Vagina (tissue), 2 donors: ENCODE data around the gene EEF2K. TPM values are rescaled to one million over a fixed set of nuclear protein-coding genes. Genes with fewer than 3 reads are reported as not detected.
A peak's percentile ranks its signal among the peaks of the same experiment; 100 is the strongest.

Source experiments
- DNase-seq, 2 donors: peaks; one replicate each; pipeline ENCODE4 v3.0.0-alpha.2; 2017; ENCODE audit errors: extremely low spot score in 2 of 2
- H3K27ac ChIP-seq: fragments of 200-600 bp; sonication (generic); one replicate; pipeline ENCODE4 v1.5.1; 2019
- H3K27me3 ChIP-seq: fragments of 200-600 bp; sonication (generic); one replicate; pipeline ENCODE4 v1.5.1; 2019
- H3K36me3 ChIP-seq, 2 donors: fragments of 200-600 bp; sonication (generic); one replicate each; pipeline ENCODE4 v1.5.1; 2017 to 2019
- H3K4me1 ChIP-seq: fragments of 200-600 bp; sonication (generic); one replicate; pipeline ENCODE4 v1.5.1; 2019
- H3K4me3 ChIP-seq, 2 donors: fragments of 200-600 bp; sonication (generic); 1 replicate in 1 of 2; 2 replicates in 1 of 2; pipeline ENCODE4 v1.5.1; 2016 to 2019
- H3K9me3 ChIP-seq: fragments of 200-600 bp; sonication (generic); one replicate; pipeline ENCODE4 v1.5.1; 2019
- POLR2A ChIP-seq, 2 donors: fragments of 450-650 bp; IDR thresholded peaks; one replicate each; pipeline ENCODE4 v1.6.1; 2017; ENCODE audit warnings: antibody characterized with exemption in 2 of 2, mild to moderate bottlenecking in 2 of 2, moderate library complexity in 2 of 2
- POLR2AphosphoS5 ChIP-seq, 2 donors: sonication (generic); formaldehyde crosslinking; IDR thresholded peaks; one replicate each; pipeline ENCODE4 v1.9.0; 2017; ENCODE audit warnings: antibody characterized with exemption in 2 of 2, mild to moderate bottlenecking in 2 of 2, low read depth in 1 of 2; ENCODE audit not compliant: insufficient read depth in 1 of 2
- intact Hi-C: fragments of 100-400 bp; cut with DNase I; formaldehyde crosslinking; loops from one replicate; pipeline ENCODE4 v1.15.1; 2023
- total RNA-seq: library from RNA; depleted of rRNA; stranded (reverse); fragments of >200 nt; gene quantifications from one replicate; pipeline ENCODE4 v1.2.3, GENCODE V29; 2016
- TF ChIP-seq, protein P1 (sequence below), 3 experiments: fragments of 450-650 bp in 2 of 3; fragments of 200-600 bp in 1 of 3; sonication (generic) in 1 of 3; IDR thresholded peaks; one replicate each; pipeline ENCODE4 v1.5.1; 2017 to 2019; ENCODE audit warnings: antibody characterized with exemption in 3 of 3, mild to moderate bottlenecking in 2 of 3, moderate library complexity in 2 of 3

The EEF2K gene
- total RNA-seq, 1 donor from 2014 or later, result 50.3 TPM

DNA sequence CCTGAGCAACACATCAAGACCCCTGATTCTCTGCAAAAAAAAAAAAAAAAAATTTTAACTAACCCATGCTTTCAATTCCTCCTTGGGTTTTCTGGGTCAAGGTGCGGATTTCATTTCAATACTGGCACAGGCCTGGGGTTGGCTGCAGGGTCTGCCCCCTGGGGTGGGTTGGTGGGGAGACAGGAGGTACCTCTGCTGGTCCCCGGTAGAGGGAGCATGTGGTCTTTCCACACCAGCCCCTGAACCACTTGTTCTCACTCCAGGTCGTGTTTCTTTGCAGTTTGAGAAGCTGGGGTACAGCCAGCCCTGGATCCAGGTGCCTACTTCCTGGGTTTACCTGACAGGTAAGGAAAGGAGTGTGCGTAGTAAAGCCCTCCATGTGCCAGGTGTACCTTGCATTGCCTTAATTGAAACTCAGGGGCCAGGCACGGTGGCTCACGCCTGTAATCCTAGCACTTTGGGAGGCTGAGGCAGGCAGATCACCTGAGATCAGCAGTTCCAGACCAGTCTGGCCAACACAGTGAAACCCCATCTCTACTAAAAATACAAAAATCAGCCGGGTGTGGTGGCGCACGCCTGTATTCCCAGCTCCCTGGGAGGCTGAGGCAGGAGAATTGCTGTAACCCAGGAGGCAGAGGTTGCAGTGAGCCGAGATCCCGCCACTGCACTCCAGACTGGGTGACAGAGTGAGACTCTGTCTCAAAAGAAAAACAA is 22.0 kb upstream of the EEF2K start:
- TF ChIP-seq POLR2A (IDR thresholded peaks at IDR 0.05) (no peak), POLR2AphosphoS5 (IDR thresholded peaks at IDR 0.05; ENCODE audit: insufficient read depth in 1 of 2, low read depth in 1 of 2) (no peak)
- TF ChIP-seq, protein P1, sequence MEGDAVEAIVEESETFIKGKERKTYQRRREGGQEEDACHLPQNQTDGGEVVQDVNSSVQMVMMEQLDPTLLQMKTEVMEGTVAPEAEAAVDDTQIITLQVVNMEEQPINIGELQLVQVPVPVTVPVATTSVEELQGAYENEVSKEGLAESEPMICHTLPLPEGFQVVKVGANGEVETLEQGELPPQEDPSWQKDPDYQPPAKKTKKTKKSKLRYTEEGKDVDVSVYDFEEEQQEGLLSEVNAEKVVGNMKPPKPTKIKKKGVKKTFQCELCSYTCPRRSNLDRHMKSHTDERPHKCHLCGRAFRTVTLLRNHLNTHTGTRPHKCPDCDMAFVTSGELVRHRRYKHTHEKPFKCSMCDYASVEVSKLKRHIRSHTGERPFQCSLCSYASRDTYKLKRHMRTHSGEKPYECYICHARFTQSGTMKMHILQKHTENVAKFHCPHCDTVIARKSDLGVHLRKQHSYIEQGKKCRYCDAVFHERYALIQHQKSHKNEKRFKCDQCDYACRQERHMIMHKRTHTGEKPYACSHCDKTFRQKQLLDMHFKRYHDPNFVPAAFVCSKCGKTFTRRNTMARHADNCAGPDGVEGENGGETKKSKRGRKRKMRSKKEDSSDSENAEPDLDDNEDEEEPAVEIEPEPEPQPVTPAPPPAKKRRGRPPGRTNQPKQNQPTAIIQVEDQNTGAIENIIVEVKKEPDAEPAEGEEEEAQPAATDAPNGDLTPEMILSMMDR (IDR thresholded peaks at IDR 0.05), result no peak
- no peak for DNase-seq
- Histone ChIP-seq H3K27ac (no peak overlapping the region), H3K36me3 (no peaks in the 10 kb centered on the region), H3K4me1 (peaks cover 8% of the 10 kb centered on the region), H3K27me3 (no peaks in the 10 kb centered on the region), H3K9me3 (no peaks in the 10 kb centered on the region), H3K4me3 (no peak overlapping the region)
- intact Hi-C loops, result no loop called here

GRCh38 chr16:22184615-22184968 is 21.5 kb upstream of the EEF2K start:
- H3K27ac ChIP-seq, result no peak overlapping the region
- TF ChIP-seq POLR2AphosphoS5 (IDR thresholded peaks at IDR 0.05; ENCODE audit: insufficient read depth in 1 of 2, low read depth in 1 of 2) (no peak), POLR2A (IDR thresholded peaks at IDR 0.05) (no peak)
- TF ChIP-seq, protein P1 (IDR thresholded peaks at IDR 0.05), result no peak
- no peak overlapping the region for H3K4me3 ChIP-seq
- intact Hi-C loops, result no loop called here
- H3K27me3 ChIP-seq, result no peaks in the 10 kb centered on the region
- H3K4me1 ChIP-seq, result peaks cover 14% of the 10 kb centered on the region
- DNase-seq, result no peak
- no peaks in the 10 kb centered on the region for H3K9me3 ChIP-seq
- H3K36me3 ChIP-seq, result no peaks in the 10 kb centered on the region

- TF ChIP-seq, protein P1 (IDR thresholded peaks at IDR 0.05), result no peak
- TF ChIP-seq POLR2AphosphoS5 (IDR thresholded peaks at IDR 0.05; ENCODE audit: insufficient read depth in 1 of 2, low read depth in 1 of 2), result no peak
- TF ChIP-seq POLR2A (IDR thresholded peaks at IDR 0.05), result no peak
- no peaks in the 10 kb centered on the region for H3K27me3 ChIP-seq
- no peak overlapping the region for H3K4me3 ChIP-seq
- DNase-seq, result no peak
- H3K27ac ChIP-seq, result no peak overlapping the region
- H3K36me3 ChIP-seq, result no peaks in the 10 kb centered on the region
- intact Hi-C loops, result loop anchor here (5.0 kb wide), 1 partner anchor 184 kb away; the partner anchor contains the start of gene PDZD9
- H3K4me1 ChIP-seq, result peaks cover 19% of the 10 kb centered on the region
- H3K9me3 ChIP-seq, result no peaks in the 10 kb centered on the region
These were observed 19.6 kb upstream of the EEF2K start for GRCh38 chr16:22186517-22186916.

DNA sequence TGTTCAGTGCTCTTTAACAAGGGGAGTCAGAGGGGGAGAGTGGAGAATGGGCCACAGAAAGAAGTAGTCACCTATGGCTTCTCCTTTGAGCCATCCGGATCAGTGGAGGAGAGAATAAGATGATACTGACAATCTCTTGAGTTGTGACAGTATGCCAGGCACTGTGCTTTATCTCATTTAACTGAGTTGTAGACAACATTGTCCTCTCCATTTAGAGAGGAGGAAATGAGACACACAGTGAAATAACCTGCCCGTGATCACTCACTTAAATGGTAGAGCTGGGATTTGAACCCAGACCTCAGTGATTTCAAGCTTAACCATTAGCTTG is 17.8 kb upstream of the EEF2K start:
- Histone ChIP-seq H3K4me3 (no peak overlapping the region), H3K4me1 (peaks cover 36% of the 10 kb centered on the region), H3K9me3 (no peaks in the 10 kb centered on the region), H3K36me3 (no peaks in the 10 kb centered on the region), H3K27me3 (no peaks in the 10 kb centered on the region), H3K27ac (peak overlapping the region; percentile 97)
- TF ChIP-seq, protein P1 (IDR thresholded peaks at IDR 0.05), result no peak
- no peak for TF ChIP-seq POLR2A (IDR thresholded peaks at IDR 0.05)
- TF ChIP-seq POLR2AphosphoS5 (IDR thresholded peaks at IDR 0.05; ENCODE audit: insufficient read depth in 1 of 2, low read depth in 1 of 2), result no peak
- intact Hi-C loops, result loop anchor here (5.0 kb wide), 1 partner anchor 186 kb away; the partner anchor contains the start of gene PDZD9
- no peak for DNase-seq
